Kidney tubule cell (primary cell): ENCODE data around the gene PRR30.
A peak's percentile ranks its signal among the peaks of the same experiment; 100 is the strongest.

Experiments used
- DNase-seq: peaks from one replicate; pipeline ENCODE4 v3.0.0-alpha.2; 2018; ENCODE audit warnings: low spot score

PRR30 gene

DNA sequence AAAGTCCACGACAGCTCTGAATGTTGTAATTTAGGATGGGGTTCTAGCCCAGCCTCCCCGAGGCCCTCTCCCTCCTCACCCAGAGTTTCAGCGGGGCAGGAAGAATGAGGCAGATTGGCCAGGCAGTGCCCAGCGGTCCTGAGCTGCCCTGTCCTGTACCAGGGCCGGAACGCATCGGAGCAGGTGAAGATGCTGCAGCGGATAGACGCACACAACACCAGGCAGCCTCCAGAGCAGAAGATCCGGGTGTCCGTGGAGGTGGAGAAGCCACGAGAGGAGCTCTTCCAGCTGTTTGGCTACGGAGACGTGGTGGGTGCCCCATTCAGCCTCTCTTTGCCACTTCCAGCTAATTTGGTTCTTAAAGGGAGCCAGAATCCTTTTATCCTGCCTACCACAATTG is 41.9 kb downstream of the PRR30 start:
- DNase-seq: no peak

GRCh38 chr2:27096748-27097297 is 42.4 kb downstream of the PRR30 start:
- no peak for DNase-seq

DNA sequence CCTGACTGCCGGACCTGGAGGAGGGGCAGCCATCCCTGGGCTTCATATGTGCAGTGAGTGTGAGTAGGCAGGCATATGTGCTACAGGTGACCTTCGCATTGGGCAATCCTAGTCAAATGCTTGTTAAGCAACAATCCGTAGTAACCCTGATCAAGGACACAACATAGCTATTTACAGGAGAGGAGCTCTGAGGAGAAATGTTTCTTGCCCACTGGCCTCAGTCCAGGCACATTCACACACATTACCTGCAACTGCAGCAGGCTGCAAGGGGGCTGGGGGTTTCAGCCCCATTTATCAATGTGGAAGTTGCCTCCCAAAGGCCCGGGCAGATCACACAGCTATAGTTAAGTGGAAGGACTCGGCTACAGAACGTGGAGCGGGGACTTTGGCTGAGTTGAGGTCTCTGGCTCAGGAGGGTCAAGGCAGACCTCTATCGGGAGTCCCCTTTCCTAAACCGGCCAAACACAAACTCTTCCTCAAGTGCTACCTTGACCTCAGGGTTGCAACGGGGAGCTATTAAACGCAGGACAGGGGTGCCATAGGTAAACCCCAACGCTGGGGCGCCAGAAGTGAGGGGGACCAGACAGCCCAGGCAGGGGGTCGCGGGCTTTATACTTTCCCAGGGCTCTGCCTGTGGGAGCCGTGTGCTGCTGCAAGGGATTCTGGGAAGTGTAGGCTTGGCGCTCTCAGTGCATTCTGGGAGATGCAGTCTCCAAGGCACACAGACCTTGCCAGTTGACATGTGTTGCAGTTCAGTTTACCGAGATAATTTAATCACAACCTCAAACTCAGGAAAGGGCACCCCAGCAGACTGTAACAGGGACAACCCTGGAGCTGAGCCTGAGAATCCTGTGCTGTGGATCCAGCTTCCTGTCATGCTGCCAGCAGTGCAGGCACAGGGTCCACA is 43.2 kb downstream of the PRR30 start:
- peak; percentile 36 for DNase-seq

- DNase-seq: no peak
These were observed 43.8 kb downstream of the PRR30 start for GRCh38 chr2:27095427-27095744.

- DNase-seq: no peak
These were observed 44.7 kb downstream of the PRR30 start for GRCh38 chr2:27094353-27094984.

- peak; percentile 23 for DNase-seq
These were observed 45.5 kb downstream of the PRR30 start for GRCh38 chr2:27093430-27094352.

DNA sequence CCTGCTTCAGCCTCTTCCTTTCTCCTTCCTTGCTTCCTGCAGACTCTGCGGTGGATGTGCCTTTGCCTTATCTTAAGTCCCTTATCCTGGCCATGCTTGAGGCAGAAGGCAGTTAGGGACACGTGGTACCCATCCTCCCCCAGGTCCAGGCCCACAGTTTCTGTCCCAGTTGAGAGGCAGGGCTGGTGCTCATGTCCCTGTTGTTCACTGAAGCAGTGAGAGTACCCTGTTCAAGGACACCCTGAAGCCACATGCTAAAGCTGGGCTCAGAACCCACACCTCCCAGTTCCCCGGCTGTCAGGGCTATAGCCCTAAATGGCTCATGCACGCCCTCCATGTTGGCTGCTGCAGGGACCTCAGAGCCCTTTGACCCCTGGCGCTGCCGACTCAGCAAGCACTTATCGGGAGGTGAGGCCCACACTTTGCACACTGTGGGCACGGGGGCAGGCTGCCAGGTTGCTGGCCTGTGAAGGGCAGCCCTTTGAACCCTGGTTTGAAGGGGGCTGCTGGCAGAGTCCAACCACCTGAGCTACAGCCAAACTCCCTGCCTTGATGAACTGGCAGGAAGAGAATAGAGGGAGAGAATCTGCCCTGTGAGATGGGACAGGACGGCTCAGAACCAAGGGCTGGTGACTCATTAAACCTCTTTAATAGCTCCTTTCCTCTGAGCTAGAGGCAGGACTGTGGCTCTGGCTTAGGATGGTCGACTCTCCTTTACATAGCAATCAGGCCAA is 46.3 kb downstream of the PRR30 start:
- peak; percentile 53 for DNase-seq

GRCh38 chr2:27091746-27092695 is 47.2 kb downstream of the PRR30 start:
- DNase-seq: no peak

DNA sequence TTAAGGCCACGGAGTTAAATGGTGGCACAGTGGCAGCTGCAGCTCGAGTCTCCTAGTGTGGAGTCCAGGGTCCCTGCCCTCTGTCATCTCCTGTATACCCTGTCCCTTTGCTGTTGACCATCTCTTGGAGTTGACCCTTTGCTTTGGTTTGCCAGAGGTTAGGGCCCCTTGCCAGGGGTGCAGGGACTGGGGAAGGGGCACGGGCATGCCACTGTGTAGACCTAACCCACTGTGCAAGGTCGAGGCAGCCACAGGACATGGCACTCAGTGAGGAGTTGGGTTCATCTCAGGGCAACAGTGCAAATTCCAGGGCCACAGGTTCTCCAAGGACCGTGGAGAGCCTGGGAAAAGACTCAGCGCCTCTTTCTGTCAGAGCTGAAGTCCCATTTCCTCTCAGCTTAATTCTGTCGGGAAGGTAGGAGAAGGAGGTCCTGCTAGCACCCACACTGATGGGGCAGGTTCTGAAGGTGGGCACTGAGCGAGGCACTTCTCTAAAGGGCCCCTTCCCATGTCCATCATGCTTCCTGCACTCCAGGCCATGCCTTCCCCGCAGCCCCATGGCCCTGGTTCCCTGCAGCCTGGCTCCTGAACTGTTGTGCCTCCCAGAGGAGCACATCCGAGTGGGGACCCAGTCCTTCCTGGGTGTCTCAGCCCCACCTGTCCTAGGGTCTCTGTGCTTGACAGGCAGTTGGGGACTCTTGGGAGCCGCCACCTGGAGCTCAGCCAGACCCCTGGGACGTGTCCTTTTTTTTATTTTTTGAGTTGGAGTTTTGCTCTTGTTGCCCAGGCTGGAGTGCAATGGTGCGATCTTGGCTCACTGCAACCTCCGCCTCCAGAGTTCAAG is 49.9 kb downstream of the PRR30 start:
- DNase-seq: no peak

- DNase-seq: no peak
These were observed 50.6 kb downstream of the PRR30 start for GRCh38 chr2:27088634-27089033.

GRCh38 chr2:27087823-27088410 is 51.3 kb downstream of the PRR30 start:
- no peak for DNase-seq
